Neural cell (in vitro differentiated cells): Measurements from ENCODE around the gene PTH1R.

Experiments used
- CTCF ChIP-seq: fragments of 450-650 bp; IDR thresholded peaks from 2 replicates; pipeline ENCODE4 v1.5.1; 2014; ENCODE audit warnings: antibody characterized with exemption, mild to moderate bottlenecking, moderate library complexity; ENCODE audit not compliant: poor library complexity, severe bottlenecking
- EP300 ChIP-seq: fragments of 450-650 bp; conservative IDR thresholded peaks from 2 replicates; pipeline ENCODE4 v1.6.1; 2014; ENCODE audit warnings: antibody characterized with exemption, mild to moderate bottlenecking, moderate library complexity; ENCODE audit not compliant: poor library complexity, severe bottlenecking
- MXI1 ChIP-seq: fragments of 450-650 bp; conservative IDR thresholded peaks from 2 replicates; pipeline ENCODE4 v1.6.1; 2014; ENCODE audit warnings: antibody characterized with exemption, mild to moderate bottlenecking; ENCODE audit not compliant: poor library complexity, severe bottlenecking
- POLR2AphosphoS5 ChIP-seq: IDR thresholded peaks from 2 replicates; pipeline ENCODE4 v1.6.1; 2012
- RAD21 ChIP-seq: fragments of 450-650 bp; conservative IDR thresholded peaks from 2 replicates; pipeline ENCODE4 v1.6.1; 2014; ENCODE audit warnings: antibody characterized with exemption, mild to moderate bottlenecking, moderate library complexity

- TF ChIP-seq CTCF (no peak), MXI1 (no peak), POLR2AphosphoS5 (no peak), EP300 (no peak), RAD21 (no peak)
These were observed 29.0 kb downstream of the PTH1R start for GRCh38 chr3:46906471-46907058.
